Non-pigmented ciliary epithelial cell (primary cell): Measurements from ENCODE around the gene TEX54.
"Not testable (repeated sequence)": the region's sequence is repeated elsewhere in the genome, so short reads cannot be mapped to it uniquely, and the experiment has no call there.

Source experiments
- DNase-seq: peaks from one replicate; pipeline ENCODE4 v3.0.0-alpha.2; 2010; ENCODE audit warnings: low read depth

Gene TEX54

GRCh38 chr11:62855571-62856332 is 23.1 kb upstream of the TEX54 start:
- peak; percentile 94 for DNase-seq

- no peak for DNase-seq
Observed at GRCh38 chr11:62854825-62855570, 22.4 kb upstream of the TEX54 start.

GRCh38 chr11:62854013-62854824 is 21.6 kb upstream of the TEX54 start:
- DNase-seq: no peak

GRCh38 chr11:62853279-62853965 is 20.8 kb upstream of the TEX54 start:
- DNase-seq: no peak

GRCh38 chr11:62852523-62853188 is 20.0 kb upstream of the TEX54 start:
- no peak for DNase-seq

- no peak for DNase-seq
Observed at GRCh38 chr11:62851807-62852522, 19.3 kb upstream of the TEX54 start.

GRCh38 chr11:62850911-62851806 is 18.5 kb upstream of the TEX54 start:
- no peak for DNase-seq

- DNase-seq: no peak
Observed at GRCh38 chr11:62847767-62848314, 15.2 kb upstream of the TEX54 start.

GRCh38 chr11:62846177-62846576 is 13.5 kb upstream of the TEX54 start:
- no peak for DNase-seq

GRCh38 chr11:62844154-62844553 is 11.5 kb upstream of the TEX54 start:
- DNase-seq: no peak

GRCh38 chr11:62843466-62843865 is 10.8 kb upstream of the TEX54 start:
- no peak for DNase-seq

GRCh38 chr11:62842891-62843290 is 10.2 kb upstream of the TEX54 start:
- not testable (repeated sequence) for DNase-seq

- no peak for DNase-seq
Observed at GRCh38 chr11:62842171-62842741, 9.6 kb upstream of the TEX54 start.

GRCh38 chr11:62841361-62842170 is 8.9 kb upstream of the TEX54 start:
- peak; percentile 99 for DNase-seq

GRCh38 chr11:62840721-62841360 is 8.2 kb upstream of the TEX54 start:
- DNase-seq: not testable (repeated sequence)

- no peak for DNase-seq
Observed at GRCh38 chr11:62839050-62839945, 6.7 kb upstream of the TEX54 start, which contains the start of gene WDR74. Gene WDR74, minus strand, starts transcription at chr11:62839590. Its CDS starts 20 bp downstream, at chr11:62839570.
